GM19438 (cell line): Measurements from ENCODE around the gene NFATC4.
A peak's percentile ranks its signal among the peaks of the same experiment; 100 is the strongest.
"Not testable (repeated sequence)": the region's sequence is repeated elsewhere in the genome, so short reads cannot be mapped to it uniquely, and the experiment has no call there.

ENCODE experiments used
- ATAC-seq: cut with Tn5 transposase; IDR thresholded peaks from one replicate; pipeline ENCODE4 v1.9.1; 2021; ENCODE audit warnings: low read depth; ENCODE audit not compliant: unreplicated experiment

NFATC4 gene

GRCh38 chr14:24338843-24339242 lies 29.1 kb upstream of the NFATC4 start:
- no peak for ATAC-seq

- ATAC-seq: peak; percentile 96
Measured at GRCh38 chr14:24339284-24340151, 28.5 kb upstream of the NFATC4 start, which contains the start of gene RIPK3. TSS of gene RIPK3 (minus strand) at chr14:24339991. CDS start at chr14:24339826, 165 bp downstream.

DNA sequence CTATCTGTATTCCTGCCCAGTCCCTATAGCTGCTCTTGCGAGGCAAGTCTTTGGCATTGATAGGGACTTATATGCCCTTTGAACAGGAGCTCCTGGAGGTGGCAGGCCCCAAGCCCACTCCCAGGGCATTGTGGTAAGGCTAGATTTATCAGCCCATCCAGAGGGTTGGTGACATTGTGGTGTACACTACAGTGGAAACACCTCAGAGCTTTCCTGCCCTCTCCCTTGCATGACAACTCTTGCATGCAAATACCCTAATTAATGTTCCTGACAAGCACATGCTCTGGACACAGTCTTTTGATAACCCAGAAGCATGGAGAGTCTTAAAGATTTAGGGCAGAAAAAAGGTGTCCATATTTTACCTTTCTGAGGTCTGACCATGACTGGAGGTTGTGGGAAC lies 27.4 kb upstream of the NFATC4 start:
- no peak for ATAC-seq

GRCh38 chr14:24342889-24343288 lies 25.1 kb upstream of the NFATC4 start:
- no peak for ATAC-seq

DNA sequence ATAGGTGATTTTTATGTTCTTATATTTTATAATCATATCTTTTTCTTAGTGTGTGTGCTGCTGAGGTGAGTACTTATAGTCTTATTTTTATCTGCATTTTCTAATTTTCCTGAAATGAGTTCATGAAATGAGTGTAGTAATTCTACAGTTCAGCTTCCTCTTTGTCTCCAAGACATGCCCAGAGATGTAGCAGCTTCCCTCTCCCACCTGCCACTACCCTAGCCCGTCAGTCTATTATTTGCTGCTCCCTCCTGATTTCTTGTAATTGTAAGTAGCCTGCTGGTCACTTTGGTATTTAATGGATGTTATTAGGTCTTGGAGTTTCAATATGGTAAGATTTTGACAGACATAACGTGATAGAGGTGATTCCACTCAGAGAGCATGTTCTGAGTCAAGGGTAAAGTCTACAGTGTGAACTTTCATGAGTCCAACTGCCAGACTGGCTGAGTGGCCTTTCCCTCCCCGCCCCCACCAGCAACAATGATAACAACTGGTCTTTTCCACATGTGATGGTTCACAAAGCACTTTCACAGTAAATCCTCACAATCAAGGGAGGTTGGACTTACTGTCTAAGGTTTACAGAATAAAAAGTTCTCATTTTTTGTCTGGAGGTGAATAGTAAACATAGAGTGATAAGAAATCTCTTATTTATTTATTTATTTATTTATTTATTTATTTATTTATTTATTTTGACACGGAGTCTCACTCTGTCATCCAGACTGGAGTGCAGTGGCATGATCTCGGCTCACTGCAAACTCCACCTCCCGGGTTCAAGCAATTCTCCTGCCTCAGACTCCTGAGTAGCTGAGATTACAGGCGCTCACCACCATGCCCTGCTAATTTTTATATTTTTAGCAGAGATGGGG lies 24.0 kb upstream of the NFATC4 start:
- no peak for ATAC-seq

- no peak for ATAC-seq
Measured at GRCh38 chr14:24347134-24347533, 20.9 kb upstream of the NFATC4 start.

DNA sequence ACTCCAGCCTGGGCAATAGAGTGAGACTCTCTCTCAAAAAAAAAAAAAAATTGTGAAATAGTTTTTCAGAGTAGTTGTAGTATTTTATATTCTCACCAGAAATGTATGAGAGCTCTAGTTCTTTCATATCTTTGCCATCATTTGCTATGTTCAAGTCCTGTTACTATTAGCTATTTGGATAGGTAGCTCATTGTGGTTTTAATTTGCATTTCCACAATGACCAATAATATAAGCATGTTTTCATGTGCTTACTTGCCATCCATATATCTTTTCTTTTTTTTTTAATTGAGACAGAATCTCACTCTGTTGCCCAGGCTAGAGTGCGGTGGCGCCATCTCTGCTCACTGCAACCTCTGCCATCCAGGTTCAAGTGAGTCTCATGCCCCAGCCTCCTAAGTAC lies 19.8 kb upstream of the NFATC4 start:
- no peak for ATAC-seq

GRCh38 chr14:24349742-24350141 lies 18.2 kb upstream of the NFATC4 start:
- ATAC-seq: no peak

DNA sequence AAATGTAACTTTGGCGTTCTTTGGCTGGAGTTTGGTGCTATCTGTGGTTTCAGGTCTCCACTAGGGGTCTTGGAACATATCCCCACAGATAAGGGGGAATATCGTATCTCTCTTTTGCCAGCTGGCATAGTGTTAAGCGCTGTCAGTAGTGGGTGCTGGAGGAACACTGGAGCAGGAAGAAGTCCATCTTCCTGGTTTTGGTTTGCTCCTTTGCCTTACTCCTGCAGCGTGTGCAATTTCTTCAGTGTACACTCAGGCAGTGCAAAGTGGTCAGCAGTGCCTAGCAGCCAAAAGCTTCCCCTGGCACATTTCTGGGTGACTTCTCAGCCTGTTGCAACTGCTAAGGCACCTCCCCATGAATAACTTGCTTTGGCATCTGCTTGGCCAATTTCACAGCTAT lies 16.5 kb upstream of the NFATC4 start:
- no peak for ATAC-seq

DNA sequence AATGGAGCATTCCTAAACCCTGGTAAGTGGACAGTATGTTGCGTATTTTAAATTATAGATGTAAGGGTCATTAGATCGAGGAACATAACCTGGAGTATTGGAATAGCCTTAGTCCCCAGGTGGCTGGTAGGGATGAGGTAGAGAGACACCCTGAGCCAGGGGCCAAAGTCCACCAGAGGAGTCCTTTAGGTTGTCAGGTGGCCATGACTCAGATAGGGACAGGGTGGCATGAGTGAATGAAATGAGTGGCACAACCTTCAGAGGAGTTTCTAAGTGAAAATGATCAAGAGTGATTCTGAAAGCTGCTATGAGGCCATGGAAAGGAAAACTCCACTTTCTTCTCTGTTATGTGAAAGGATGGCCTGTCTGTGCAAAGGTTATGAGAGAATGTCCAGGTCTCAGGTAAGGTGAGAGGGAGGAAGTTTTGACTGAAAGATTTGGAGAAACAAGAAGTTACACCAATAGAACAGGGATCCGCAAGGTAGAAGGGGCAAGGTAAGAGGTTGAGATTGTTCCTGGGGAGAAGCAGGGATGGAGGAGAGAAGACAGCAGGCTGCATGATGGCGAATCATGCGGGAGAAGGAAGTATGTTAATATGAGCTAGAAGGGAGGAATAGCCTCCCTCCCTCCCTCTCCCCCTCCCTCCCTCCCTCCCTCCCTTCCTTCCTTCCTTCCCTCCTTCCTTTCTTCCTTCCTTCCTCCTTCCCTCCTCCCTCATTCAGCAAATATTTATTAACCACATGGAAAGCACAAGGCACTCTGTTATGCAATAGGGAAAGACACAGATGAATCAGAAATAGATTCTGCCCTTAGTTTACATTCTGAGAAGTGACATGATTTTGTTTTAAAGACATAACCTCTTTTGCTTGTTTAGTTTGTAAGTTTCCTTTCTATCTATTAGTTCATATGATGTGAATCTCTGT lies 14.2 kb upstream of the NFATC4 start:
- no peak for ATAC-seq

- not testable (repeated sequence) for ATAC-seq
Measured at GRCh38 chr14:24354482-24354825, 13.5 kb upstream of the NFATC4 start.

GRCh38 chr14:24355009-24355408 lies 13.0 kb upstream of the NFATC4 start:
- no peak for ATAC-seq

GRCh38 chr14:24356208-24356607 lies 11.8 kb upstream of the NFATC4 start:
- ATAC-seq: no peak

- ATAC-seq: no peak
Measured at GRCh38 chr14:24360281-24360680, 7.7 kb upstream of the NFATC4 start.

DNA sequence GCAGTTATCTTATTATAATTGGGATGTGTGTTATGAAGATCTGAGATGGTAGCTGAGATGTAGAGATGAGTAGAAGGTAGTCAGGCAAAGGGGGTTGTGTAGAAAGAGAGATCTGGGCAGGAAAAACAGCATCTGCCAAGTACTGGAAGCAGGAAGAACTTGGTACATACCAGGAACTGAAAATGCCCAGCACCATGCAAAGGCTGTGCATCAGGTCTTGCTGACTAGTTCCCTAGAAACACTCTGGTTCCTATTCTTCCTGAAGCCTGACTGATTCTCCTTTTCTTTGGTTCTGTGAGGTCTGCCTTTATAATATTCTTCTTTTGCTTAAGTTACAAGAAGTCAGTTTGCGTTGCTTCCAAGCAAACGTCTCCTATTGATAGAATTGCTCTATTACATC lies 6.7 kb upstream of the NFATC4 start:
- no peak for ATAC-seq

- ATAC-seq: no peak
Measured at GRCh38 chr14:24362241-24362960, 5.6 kb upstream of the NFATC4 start.

DNA sequence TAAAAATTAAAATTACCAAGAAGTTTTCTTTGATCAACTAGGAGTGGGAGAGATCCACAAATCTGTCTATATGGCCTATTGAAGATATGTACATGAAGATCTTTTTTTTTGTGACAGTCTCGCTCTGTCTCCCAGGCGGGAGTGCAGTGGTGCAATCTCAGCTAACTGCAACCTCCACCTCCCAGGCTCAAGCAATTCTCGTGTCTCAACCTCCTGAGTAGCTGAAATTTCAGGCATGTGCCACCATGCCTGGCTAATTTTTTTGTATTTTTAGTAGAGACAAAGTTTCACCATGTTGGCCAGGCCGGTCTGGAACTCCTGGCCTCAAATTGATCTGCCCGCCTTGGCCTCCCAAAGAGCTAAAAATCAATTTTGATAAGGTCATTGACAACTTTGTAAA lies 4.6 kb upstream of the NFATC4 start:
- ATAC-seq: no peak

- ATAC-seq: no peak
Measured at GRCh38 chr14:24364841-24365240, 3.1 kb upstream of the NFATC4 start.

GRCh38 chr14:24365600-24366412 lies 2.2 kb upstream of the NFATC4 start:
- peak; percentile 43 for ATAC-seq
